Activated CD8-positive, alpha-beta T cell treated with anti-CD3 and anti-CD28 coated beads for 36 hours (primary cell): ENCODE measurements around the gene MAST4. TPM values are rescaled to one million over a fixed set of nuclear protein-coding genes. Genes with fewer than 3 reads are reported as not detected.

Experiments
- ATAC-seq: fragments of 200-7000 bp; cut with Tn5 transposase; one replicate; pipeline ENCODE4 v1.10.0; 2021; ENCODE audit warnings: mild to moderate bottlenecking, moderate library complexity
- CTCF ChIA-PET: fragments of 350-600 bp; sonication (Branson Sonifier 250); formaldehyde crosslinking; loops from one replicate; lab custom pipeline; 2021; ENCODE audit warnings: antibody characterized with exemption; lab: Charles Lee
- POLR2A ChIA-PET: fragments of 350-600 bp; sonication (Branson Sonifier 250); formaldehyde crosslinking; loops from one replicate; lab custom pipeline; 2021; ENCODE audit warnings: antibody characterized with exemption; lab: Charles Lee
- DNase-seq: peaks from one replicate; pipeline ENCODE4 v3.0.0-alpha.2; 2020
- H3K27ac Mint-ChIP-seq: one replicate; pipeline ENCODE4 v1.8.0; 2021; ENCODE audit warnings: mild to moderate bottlenecking, mixed read lengths
- H3K27me3 Mint-ChIP-seq: one replicate; pipeline ENCODE4 v1.8.0; 2021; ENCODE audit warnings: mixed read lengths
- H3K36me3 Mint-ChIP-seq: one replicate; pipeline ENCODE4 v1.8.0; 2021; ENCODE audit warnings: low read depth, mixed read lengths
- H3K4me1 Mint-ChIP-seq: one replicate; pipeline ENCODE4 v1.8.0; 2021; ENCODE audit warnings: low read depth, mixed read lengths
- H3K4me3 Mint-ChIP-seq: one replicate; pipeline ENCODE4 v1.8.0; 2021; ENCODE audit warnings: mild to moderate bottlenecking, moderate library complexity, mixed read lengths
- H3K9me3 Mint-ChIP-seq: one replicate; pipeline ENCODE4 v1.8.0; 2021; ENCODE audit warnings: mixed read lengths
- intact Hi-C: fragments of 100-400 bp; cut with micrococcal nuclease; formaldehyde crosslinking; loops from one replicate; pipeline ENCODE4 v1.10.0; 2022
- total RNA-seq, 2 experiments: library from RNA; stranded (reverse); gene quantifications; one replicate each; pipeline ENCODE4 v1.2.3, GENCODE V29; 2021
- TF ChIP-seq, protein P1 (sequence below): fragments of 200-600 bp; IDR thresholded peaks from one replicate; pipeline ENCODE4 v1.8.0; 2022; ENCODE audit warnings: antibody characterized with exemption, mild to moderate bottlenecking

Gene MAST4
- total RNA-seq, 2 experiments from 2014 or later: 7.6 to 10.0 TPM

GRCh38 chr5:66722686-66723085, 126.5 kb downstream of the MAST4 start:
- Mint-ChIP-seq H3K27ac (no peak overlapping the region), H3K4me1 (no peaks in the 10 kb centered on the region), H3K4me3 (no peak overlapping the region), H3K36me3 (no peaks in the 10 kb centered on the region), H3K27me3 (peaks cover 4% of the 10 kb centered on the region), H3K9me3 (no peaks in the 10 kb centered on the region)
- ChIA-PET POLR2A (no interaction called here), CTCF (no interaction called here)
- TF ChIP-seq, protein P1, sequence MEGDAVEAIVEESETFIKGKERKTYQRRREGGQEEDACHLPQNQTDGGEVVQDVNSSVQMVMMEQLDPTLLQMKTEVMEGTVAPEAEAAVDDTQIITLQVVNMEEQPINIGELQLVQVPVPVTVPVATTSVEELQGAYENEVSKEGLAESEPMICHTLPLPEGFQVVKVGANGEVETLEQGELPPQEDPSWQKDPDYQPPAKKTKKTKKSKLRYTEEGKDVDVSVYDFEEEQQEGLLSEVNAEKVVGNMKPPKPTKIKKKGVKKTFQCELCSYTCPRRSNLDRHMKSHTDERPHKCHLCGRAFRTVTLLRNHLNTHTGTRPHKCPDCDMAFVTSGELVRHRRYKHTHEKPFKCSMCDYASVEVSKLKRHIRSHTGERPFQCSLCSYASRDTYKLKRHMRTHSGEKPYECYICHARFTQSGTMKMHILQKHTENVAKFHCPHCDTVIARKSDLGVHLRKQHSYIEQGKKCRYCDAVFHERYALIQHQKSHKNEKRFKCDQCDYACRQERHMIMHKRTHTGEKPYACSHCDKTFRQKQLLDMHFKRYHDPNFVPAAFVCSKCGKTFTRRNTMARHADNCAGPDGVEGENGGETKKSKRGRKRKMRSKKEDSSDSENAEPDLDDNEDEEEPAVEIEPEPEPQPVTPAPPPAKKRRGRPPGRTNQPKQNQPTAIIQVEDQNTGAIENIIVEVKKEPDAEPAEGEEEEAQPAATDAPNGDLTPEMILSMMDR: no peak
- no peak for ATAC-seq
- intact Hi-C loops: no loop called here
- DNase-seq: no peak

DNA sequence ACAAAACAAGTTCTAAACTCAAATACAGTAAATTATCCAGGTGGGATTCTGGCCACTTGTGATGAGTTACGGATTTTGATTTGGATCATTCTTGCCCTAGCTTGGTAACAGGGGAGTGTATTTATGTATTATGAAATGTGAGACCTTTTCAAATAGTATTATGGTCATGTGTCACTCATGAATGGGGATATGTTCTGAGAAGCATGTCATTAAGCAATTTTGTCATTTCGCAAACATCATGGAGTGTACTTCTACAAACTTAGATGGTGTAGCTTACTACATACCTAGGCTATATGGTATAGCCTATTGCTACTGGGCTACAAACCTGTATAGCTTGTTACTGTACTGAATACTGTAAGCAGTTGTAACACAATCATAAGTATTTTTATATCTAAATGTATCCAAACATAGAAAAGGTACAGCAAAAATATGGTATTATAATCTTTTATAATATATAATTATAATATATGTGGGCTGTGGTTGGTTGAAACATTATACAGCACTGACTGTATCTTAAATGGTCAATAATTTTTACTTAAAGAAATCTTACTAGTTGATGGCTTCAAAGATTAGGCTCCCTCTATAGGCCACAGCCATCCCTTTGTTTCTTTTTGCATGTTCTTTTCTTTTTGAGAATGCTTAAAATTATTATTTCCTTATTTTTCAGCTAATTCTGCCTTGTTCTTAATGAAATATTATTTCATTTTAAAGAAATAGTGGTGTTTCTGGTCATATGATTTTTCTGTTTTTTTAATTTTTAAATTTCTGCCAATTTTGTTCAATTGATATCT, 128.4 kb downstream of the MAST4 start:
- CTCF ChIA-PET: interaction anchor here (0.6 kb wide), 1 partner anchor 295 kb away, joined by 3 read pairs; no protein-coding TSS in a partner anchor
- Mint-ChIP-seq H3K36me3 (no peaks in the 10 kb centered on the region), H3K27ac (no peak overlapping the region), H3K4me1 (no peaks in the 10 kb centered on the region), H3K27me3 (peaks cover 4% of the 10 kb centered on the region), H3K4me3 (no peak overlapping the region), H3K9me3 (no peaks in the 10 kb centered on the region)
- DNase-seq: no peak
- intact Hi-C loops: no loop called here
- TF ChIP-seq, protein P1: peak; percentile 14
- POLR2A ChIA-PET: no interaction called here
- no peak for ATAC-seq

GRCh38 chr5:66727630-66728029, 131.4 kb downstream of the MAST4 start:
- ChIA-PET POLR2A (no interaction called here), CTCF (no interaction called here)
- H3K4me3 Mint-ChIP-seq: no peak overlapping the region
- no peaks in the 10 kb centered on the region for H3K27me3 Mint-ChIP-seq
- no peaks in the 10 kb centered on the region for H3K9me3 Mint-ChIP-seq
- H3K27ac Mint-ChIP-seq: no peak overlapping the region
- intact Hi-C loops: no loop called here
- TF ChIP-seq, protein P1: no peak
- ATAC-seq: no peak
- H3K36me3 Mint-ChIP-seq: no peaks in the 10 kb centered on the region
- no peaks in the 10 kb centered on the region for H3K4me1 Mint-ChIP-seq
- DNase-seq: no peak

- CTCF ChIA-PET: interaction anchor here (1.0 kb wide), 1 partner anchor 9 kb away, joined by 4 read pairs; no protein-coding TSS in a partner anchor
- POLR2A ChIA-PET: no interaction called here
- no peak overlapping the region for H3K4me3 Mint-ChIP-seq
These were observed 131.9 kb downstream of the MAST4 start for GRCh38 chr5:66728049-66728448.

DNA sequence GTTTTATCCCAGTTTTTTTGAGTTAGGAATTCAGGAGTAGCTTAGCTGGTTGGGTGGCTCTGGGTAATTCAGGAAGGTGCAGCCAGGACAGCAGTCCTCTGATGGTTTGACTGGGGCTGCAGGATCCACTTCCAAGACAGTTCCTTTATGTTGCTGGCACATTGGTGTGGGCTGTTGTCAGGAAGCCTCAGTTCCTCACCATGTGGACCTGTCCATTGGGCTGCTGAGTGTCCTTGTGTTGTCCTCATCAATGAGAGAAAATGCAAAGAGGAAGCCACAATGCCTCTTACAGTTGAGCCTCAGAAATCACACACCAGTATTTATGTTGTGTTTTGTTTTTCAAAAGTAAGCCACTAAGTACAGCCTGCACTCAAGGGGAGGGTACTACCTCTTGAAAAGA, 140.9 kb downstream of the MAST4 start:
- Mint-ChIP-seq H3K27me3 (peaks cover 10% of the 10 kb centered on the region), H3K4me3 (no peak overlapping the region), H3K4me1 (no peaks in the 10 kb centered on the region), H3K36me3 (no peaks in the 10 kb centered on the region), H3K27ac (no peak overlapping the region), H3K9me3 (no peaks in the 10 kb centered on the region)
- intact Hi-C loops: no loop called here
- no peak for DNase-seq
- CTCF ChIA-PET: interaction anchor here (1.1 kb wide), 1 partner anchor 9 kb away, joined by 4 read pairs; no protein-coding TSS in a partner anchor
- TF ChIP-seq, protein P1: no peak
- POLR2A ChIA-PET: no interaction called here
- ATAC-seq: no peak

More at GRCh38 chr5:66728049-66728448, 131.9 kb downstream of the MAST4 start:
- H3K27me3 Mint-ChIP-seq: no peaks in the 10 kb centered on the region
- TF ChIP-seq, protein P1: no peak
- no peaks in the 10 kb centered on the region for H3K36me3 Mint-ChIP-seq
- no peaks in the 10 kb centered on the region for H3K9me3 Mint-ChIP-seq
- DNase-seq (no peak), ATAC-seq (no peak)
- intact Hi-C loops: no loop called here
- H3K4me1 Mint-ChIP-seq: no peaks in the 10 kb centered on the region
- no peak overlapping the region for H3K27ac Mint-ChIP-seq
